GM12878 (cell line): ENCODE results near the gene GCH1. TPM values are rescaled to one million over a fixed set of nuclear protein-coding genes. Genes with fewer than 3 reads are reported as not detected.

ENCODE experiments used
- ATAC-seq: fragments of 200-7000 bp; cut with Tn5 transposase; 3 replicates; pipeline ENCODE4 v1.9.1; 2020; ENCODE audit warnings: mild to moderate bottlenecking, moderate library complexity
- BruUV-seq: library from RNA; stranded (reverse); fragments of 400-500 nt; replicated peaks from 2 replicates; lab custom pipeline; 2021; lab: Mats Ljungman, UMichigan
- CTCF ChIA-PET: fragments of 300-600 bp; sonication (Branson Sonifier 250); formaldehyde crosslinking; extraction: SDS; loops from one replicate; lab custom pipeline; 2021; ENCODE audit warnings: inconsistent platforms; lab: Yijun Ruan, JAX
- POLR2A ChIA-PET: fragments of 350-600 bp; formaldehyde crosslinking; extraction: SDS; loops from one replicate; lab custom pipeline; 2021; ENCODE audit warnings: inconsistent platforms; lab: Charles Lee
- RAD21 ChIA-PET: fragments of 300-600 bp; sonication (Branson Sonifier 250); formaldehyde crosslinking; loops from one replicate; lab custom pipeline; 2023; ENCODE audit warnings: antibody characterized with exemption; ENCODE audit not compliant: unreplicated experiment; lab: Charles Lee
- SMC1A ChIA-PET: fragments of 300-600 bp; sonication (Branson Sonifier 250); formaldehyde crosslinking; loops from one replicate; lab custom pipeline; 2023; ENCODE audit not compliant: unreplicated experiment, uncharacterized antibody; lab: Charles Lee
- DNase-seq: peaks from one replicate; pipeline ENCODE4 v3.0.0-alpha.2; 2011; ENCODE audit warnings: low read depth, low spot score
- FAIRE-seq: peaks from 3 replicates; lab custom pipeline; 2011; peaks lifted over from hg19 to GRCh38; lab: Jason Lieb, UNC
- H2AFZ ChIP-seq: 2 replicates; pipeline ENCODE4 v1.6.0; 2011; ENCODE audit warnings: low read depth, low read length, control low read depth; ENCODE audit not compliant: control insufficient read depth
- H3K27ac ChIP-seq: 2 replicates; pipeline ENCODE4 v1.5.1; 2011; ENCODE audit warnings: control low read depth; ENCODE audit not compliant: control insufficient read depth, insufficient read depth
- H3K27me3 ChIP-seq, 2 experiments: replicated peaks in 1 of 2; 2 replicates each; pipeline versions ENCODE4 v1.6.0 to v1.6.1; 2011; ENCODE audit warnings: low read length in 1 of 2; ENCODE audit not compliant: control insufficient read depth in 2 of 2, insufficient read depth in 2 of 2
- H3K36me3 ChIP-seq, 2 experiments: 2 replicates each; pipeline ENCODE4 v1.5.1; 2011; ENCODE audit warnings: low read length in 1 of 2; ENCODE audit not compliant: control insufficient read depth in 2 of 2, insufficient read depth in 2 of 2
- H3K4me1 ChIP-seq: 2 replicates; pipeline ENCODE4 v1.6.1; 2011; ENCODE audit warnings: mild to moderate bottlenecking, low read length, moderate library complexity, mixed read lengths; ENCODE audit not compliant: control insufficient read depth, insufficient read depth
- H3K4me2 ChIP-seq: 2 replicates; pipeline ENCODE4 v1.6.0; 2011; ENCODE audit warnings: control low read depth; ENCODE audit not compliant: control insufficient read depth, insufficient read depth
- H3K4me3 ChIP-seq: fragments of 200-600 bp; sonication (generic); 2 replicates; pipeline ENCODE4 v1.5.1; 2016
- H3K79me2 ChIP-seq: 2 replicates; pipeline ENCODE4 v1.6.0; 2011; ENCODE audit warnings: low read length; ENCODE audit not compliant: control insufficient read depth, insufficient read depth
- H3K9ac ChIP-seq: 2 replicates; pipeline ENCODE4 v1.8.0; 2011; ENCODE audit warnings: low read length, control low read depth, mixed read lengths; ENCODE audit not compliant: control insufficient read depth, insufficient read depth
- H3K9me3 ChIP-seq: replicated peaks from 3 replicates; pipeline ENCODE4 v1.5.1; 2011; ENCODE audit warnings: mild to moderate bottlenecking, low read length; ENCODE audit not compliant: control insufficient read depth, insufficient read depth
- H4K20me1 ChIP-seq: 2 replicates; pipeline ENCODE4 v1.6.0; 2011; ENCODE audit not compliant: control insufficient read depth, insufficient read depth
- ATF2 ChIP-seq: IDR thresholded peaks from 2 replicates; pipeline ENCODE4 v1.6.1; 2012; ENCODE audit warnings: low read length, inconsistent platforms
- BACH1 ChIP-seq: fragments of 450-650 bp; IDR thresholded peaks from 2 replicates; pipeline ENCODE4 v1.6.1; 2017; ENCODE audit warnings: mild to moderate bottlenecking, borderline replicate concordance
- E4F1 ChIP-seq: fragments of 450-650 bp; IDR thresholded peaks from 2 replicates; pipeline ENCODE4 v1.6.1; 2018; ENCODE audit warnings: borderline replicate concordance, mild to moderate bottlenecking; ENCODE audit not compliant: partially characterized antibody
- EED ChIP-seq: sonication (generic); IDR thresholded peaks from 2 replicates; pipeline ENCODE4 v1.6.1; 2016; ENCODE audit warnings: antibody characterized with exemption, low read depth
- ETV6 ChIP-seq, 2 experiments: fragments of 450-650 bp in 1 of 2; IDR thresholded peaks in 1 of 2; conservative IDR thresholded peaks in 1 of 2; 2 replicates each; pipeline ENCODE4 v1.6.1; 2014; ENCODE audit warnings: antibody characterized with exemption in 1 of 2, borderline replicate concordance in 1 of 2, low read depth in 1 of 2, mild to moderate bottlenecking in 1 of 2, moderate library complexity in 1 of 2
- MXI1 ChIP-seq: fragments of 150-350 bp; IDR thresholded peaks from 2 replicates; pipeline ENCODE4 v1.6.1; 2011; ENCODE audit warnings: low read depth, mild to moderate bottlenecking, inconsistent platforms, low read length, improper control_type of control experiment
- SUPT20H ChIP-seq: IDR thresholded peaks from 2 replicates; pipeline ENCODE4 v1.6.1; 2011; ENCODE audit warnings: low read depth, mild to moderate bottlenecking, low read length, moderate library complexity, borderline replicate concordance; ENCODE audit not compliant: control insufficient read depth
- WGBS: methylation state at CpG from one replicate; pipeline ENCODE4 v1.1.6; 2016; ENCODE audit warnings: low lambda C conversion rate; ENCODE audit not compliant: insufficient replicate concordance, insufficient coverage; ENCODE audit errors: missing lambda C conversion rate; 5-methylcytosine and 5-hydroxymethylcytosine counted together
- in situ Hi-C: fragments of 300-500 bp; cut with MboI; formaldehyde crosslinking; loops from 9 replicates; pipeline ENCODE4 v1.14.3; 2018; ENCODE audit warnings: mixed read lengths
- intact Hi-C: fragments of 100-400 bp; cut with micrococcal nuclease; formaldehyde crosslinking; loops from one replicate; pipeline ENCODE4 v1.14.2; 2022; ENCODE audit not compliant: unreplicated experiment
- polyA plus RNA-seq, 11 experiments: library from polyadenylated mRNA; depleted of rRNA in 4 of 11; unstranded in 6 of 11; stranded (reverse) in 5 of 11; fragments of >200 nt; fragmentation: Nextera tagmentation in 4 of 11; fragmentation: Illumina TruSeq in 1 of 11; extraction: Ambion mirVana in 4 of 11; extraction: Trizol in 1 of 11; gene quantifications; 1 replicate in 1 of 11; 2 replicates in 10 of 11; pipeline versions ENCODE4 v1.2.1 to v1.2.3, GENCODE V29; 2011 to 2016; ENCODE audit warnings: inconsistent platforms in 2 of 11, missing spikeins in 2 of 11, low read depth in 1 of 11
- total RNA-seq, 4 experiments: library from RNA; depleted of rRNA in 3 of 4; stranded (reverse); fragments of >200 nt in 3 of 4; fragmentation: Illumina TruSeq in 1 of 4; extraction: Trizol in 1 of 4; gene quantifications; 2 replicates each; pipeline versions ENCODE4 v1.2.1 to v1.2.3, GENCODE V29; 2013 to 2021

Gene GCH1
- total and polyA plus RNA-seq, 10 of the 15 experiments (the other 5 are each of a cell fraction or from before 2014, with no cell fraction given), result 25.1 to 37.0 (median 33.8) TPM

- no peak for TF ChIP-seq ATF2
These were observed 66.4 kb downstream of the GCH1 start (continued) for GRCh38 chr14:54836231-54836630.

GRCh38 chr14:54834727-54835126 is 67.9 kb downstream of the GCH1 start:
- ChIA-PET CTCF (no interaction called here), SMC1A (no interaction called here), POLR2A (no interaction called here), RAD21 (no interaction called here)
- intact Hi-C loops (no loop called here), in situ Hi-C loops (no loop called here)
- 86% methylated on average over 6 of the region's 6 CpGs for WGBS
- Histone ChIP-seq H3K27ac (no peak overlapping the region), H3K4me2 (no peak overlapping the region), H3K27me3 (no peaks in the 10 kb centered on the region), H3K9ac (no peak overlapping the region), H4K20me1 (no peaks in the 10 kb centered on the region), H3K9me3 (no peaks in the 10 kb centered on the region), H3K4me1 (no peaks in the 10 kb centered on the region), H2AFZ (no peak overlapping the region), H3K36me3 (no peaks in the 10 kb centered on the region), H3K4me3 (no peak overlapping the region), H3K79me2 (no peaks in the 10 kb centered on the region)
- ATAC-seq (no peak), FAIRE-seq (no peak), DNase-seq (no peak)
- TF ChIP-seq BACH1, result no peak
- no peak for TF ChIP-seq ETV6 (conservative IDR thresholded peaks at IDR 0.05 in 1 of 2, IDR thresholded peaks at IDR 0.05 in 1 of 2; ENCODE audit: borderline replicate concordance in 1 of 2, low read depth in 1 of 2)
- TF ChIP-seq MXI1, result no peak
- TF ChIP-seq E4F1, result no peak
- TF ChIP-seq EED, result no peak
- TF ChIP-seq SUPT20H, result no peak
- BruUV-seq, result no TSS peak
